Fibroblast of skin of left biceps (primary cell): ENCODE measurements around the gene GALNT2.

Source experiments
- DNase-seq, 2 experiments: peaks; one replicate each; pipeline ENCODE4 v3.0.0-alpha.2; 2013; ENCODE audit warnings: low read depth in 2 of 2

The GALNT2 gene

DNA sequence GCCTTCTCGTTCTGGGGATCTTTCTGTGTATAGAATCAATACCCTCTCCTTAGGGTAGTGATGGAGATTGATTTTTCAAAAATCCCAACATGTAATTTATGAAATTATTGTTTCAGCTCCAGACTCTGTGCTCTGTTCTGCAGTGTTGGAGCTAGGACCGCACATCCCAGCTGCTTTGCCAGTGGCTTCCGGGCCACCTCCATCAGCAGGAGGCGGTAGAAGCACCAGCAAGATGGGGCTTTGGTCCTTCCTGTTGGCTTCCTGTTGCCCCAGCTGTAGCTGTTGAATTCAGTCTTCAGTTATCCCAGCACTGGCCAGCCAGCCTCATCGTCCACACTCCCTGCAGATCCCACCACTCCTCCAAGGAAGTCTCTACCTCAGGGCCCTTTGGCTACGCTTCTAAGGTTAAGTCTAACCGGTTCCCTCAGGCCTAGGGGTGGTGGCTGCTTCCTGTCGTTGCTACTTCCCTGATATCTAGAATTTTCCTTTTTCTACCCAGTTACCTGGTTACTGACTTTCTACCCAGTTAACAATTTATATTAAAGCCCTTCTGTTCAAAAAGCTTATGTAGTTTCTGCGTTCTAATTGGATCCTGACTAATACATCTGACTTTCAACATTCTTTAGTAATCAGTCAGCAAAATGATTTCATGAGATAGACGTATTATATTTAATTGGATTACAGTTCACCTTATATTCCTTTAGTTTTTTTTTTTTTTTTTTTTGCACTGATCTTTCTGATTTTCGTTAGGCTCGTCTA, 24.6 kb downstream of the GALNT2 start:
- DNase-seq: no peak

GRCh38 chr1:230094746-230095145, 27.7 kb downstream of the GALNT2 start:
- no peak for DNase-seq

DNA sequence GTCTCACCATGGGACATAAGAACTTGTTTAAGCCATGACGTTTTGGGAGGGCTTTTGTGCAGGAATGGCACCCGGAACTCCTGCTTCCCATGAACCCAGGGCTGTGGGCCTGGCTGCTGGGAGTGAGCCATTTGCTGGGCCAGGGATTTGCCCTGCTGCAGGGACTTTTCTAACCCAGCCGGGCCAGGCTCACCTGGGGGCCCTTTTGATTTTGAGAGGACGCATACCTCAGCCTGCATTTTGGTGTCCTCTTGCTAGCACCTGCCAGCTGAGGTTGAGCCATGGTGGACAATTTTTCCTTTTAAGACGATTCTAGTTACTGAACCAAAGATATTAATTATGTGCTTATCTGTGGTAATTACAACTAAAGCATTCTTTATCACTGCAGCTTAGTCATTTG, 28.9 kb downstream of the GALNT2 start:
- DNase-seq: no peak

DNA sequence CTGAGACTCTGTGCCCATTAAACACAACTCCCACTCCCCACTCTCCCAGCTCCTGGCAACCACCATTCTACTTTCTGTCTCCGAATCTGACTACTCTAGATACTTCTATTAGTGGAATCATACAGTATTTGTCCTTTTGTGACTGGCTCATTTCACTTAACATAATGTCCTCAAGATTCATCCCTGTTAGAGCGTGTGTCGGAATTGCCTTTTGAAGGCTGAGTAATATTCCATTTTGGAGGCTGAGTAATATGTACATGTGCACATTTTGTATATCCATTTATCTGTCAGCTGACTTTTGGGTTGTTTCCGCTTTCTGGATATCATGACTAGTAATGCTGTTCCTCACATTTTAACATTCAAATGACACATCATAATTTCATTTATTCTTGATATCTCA, 30.3 kb downstream of the GALNT2 start:
- no peak for DNase-seq

DNA sequence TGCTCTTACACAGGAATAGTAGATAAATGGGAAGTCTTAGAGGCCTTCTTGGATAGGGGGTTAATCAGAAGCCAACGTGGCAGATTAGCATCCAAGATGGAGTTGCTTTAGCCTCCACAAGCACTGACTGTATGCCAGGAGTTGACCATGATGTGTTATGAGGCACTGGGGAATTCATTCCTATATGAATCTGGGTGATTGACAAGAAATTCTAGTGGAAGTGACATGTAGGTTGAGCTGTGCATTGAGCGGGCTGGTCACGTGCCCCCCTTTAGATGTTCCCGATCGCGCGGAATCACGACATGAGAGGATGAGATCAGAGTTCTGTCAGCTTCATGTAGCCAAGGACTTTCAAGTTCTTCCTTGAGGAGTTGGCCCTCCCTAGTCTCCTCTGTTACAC, 31.7 kb downstream of the GALNT2 start:
- no peak for DNase-seq

DNA sequence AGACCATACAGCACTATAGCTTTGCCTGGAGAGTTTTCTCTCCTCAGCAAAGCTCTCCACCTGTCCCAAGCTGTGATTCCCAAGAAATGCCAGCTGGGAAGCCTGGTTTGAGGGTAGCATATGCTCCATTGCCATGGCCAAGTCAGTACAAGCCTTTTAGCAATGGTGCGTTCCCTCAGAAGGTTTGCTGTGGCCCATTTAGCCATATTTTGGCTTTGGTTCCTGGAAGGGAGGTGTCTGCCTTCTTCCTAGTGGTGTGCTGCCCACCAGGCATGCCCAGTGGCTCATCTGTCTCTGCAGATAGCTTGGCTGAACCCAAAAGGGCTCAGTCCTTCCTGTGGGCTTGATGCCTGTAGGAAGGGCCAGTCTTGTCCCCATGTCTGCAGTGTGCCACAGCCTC, 32.4 kb downstream of the GALNT2 start:
- DNase-seq: no peak

DNA sequence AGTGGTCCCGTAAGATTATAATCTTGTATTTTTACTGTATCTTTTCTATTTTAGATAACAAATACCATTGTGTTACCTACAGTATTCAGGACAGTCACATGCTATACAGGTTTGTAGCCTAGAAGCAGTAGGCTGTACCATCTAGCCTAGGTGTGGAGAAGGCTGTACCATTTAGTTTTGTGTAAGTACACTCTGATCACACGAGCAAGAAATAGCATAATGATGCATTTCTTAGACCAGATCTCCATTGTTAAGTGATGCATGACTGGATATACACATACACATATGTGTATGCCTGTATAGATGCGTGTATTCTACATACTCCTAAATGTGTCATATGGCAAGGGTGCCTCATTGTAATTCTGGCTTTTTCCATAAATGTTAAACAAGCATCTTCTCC, 33.9 kb downstream of the GALNT2 start:
- no peak for DNase-seq

- no peak for DNase-seq
These were observed 34.5 kb downstream of the GALNT2 start for GRCh38 chr1:230101556-230101955.

DNA sequence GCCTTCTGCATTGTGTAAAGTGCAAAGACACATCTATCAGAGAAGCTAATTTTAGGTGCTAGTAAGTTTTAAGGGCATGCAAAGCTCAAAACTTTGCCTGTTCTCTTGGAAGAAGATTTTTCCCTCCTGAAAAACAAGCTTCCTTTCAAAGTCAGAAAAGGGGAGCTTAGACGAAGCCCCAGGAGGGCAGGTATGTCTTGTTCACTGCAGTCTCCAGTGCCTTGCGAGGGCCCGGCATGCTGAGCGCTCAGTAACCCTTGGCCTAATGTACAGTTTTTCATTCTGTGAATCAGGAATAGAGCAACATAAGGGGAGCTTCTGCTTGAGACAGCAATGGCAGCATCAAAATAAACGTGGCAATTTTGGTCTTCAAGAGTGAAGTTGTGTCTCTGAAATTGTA, 35.0 kb downstream of the GALNT2 start:
- no peak for DNase-seq

GRCh38 chr1:230102472-230102871, 35.4 kb downstream of the GALNT2 start:
- DNase-seq: no peak

GRCh38 chr1:230103306-230104173, 36.5 kb downstream of the GALNT2 start:
- DNase-seq: no peak

GRCh38 chr1:230104395-230105244, 37.6 kb downstream of the GALNT2 start:
- peak; percentile 98 for DNase-seq

DNA sequence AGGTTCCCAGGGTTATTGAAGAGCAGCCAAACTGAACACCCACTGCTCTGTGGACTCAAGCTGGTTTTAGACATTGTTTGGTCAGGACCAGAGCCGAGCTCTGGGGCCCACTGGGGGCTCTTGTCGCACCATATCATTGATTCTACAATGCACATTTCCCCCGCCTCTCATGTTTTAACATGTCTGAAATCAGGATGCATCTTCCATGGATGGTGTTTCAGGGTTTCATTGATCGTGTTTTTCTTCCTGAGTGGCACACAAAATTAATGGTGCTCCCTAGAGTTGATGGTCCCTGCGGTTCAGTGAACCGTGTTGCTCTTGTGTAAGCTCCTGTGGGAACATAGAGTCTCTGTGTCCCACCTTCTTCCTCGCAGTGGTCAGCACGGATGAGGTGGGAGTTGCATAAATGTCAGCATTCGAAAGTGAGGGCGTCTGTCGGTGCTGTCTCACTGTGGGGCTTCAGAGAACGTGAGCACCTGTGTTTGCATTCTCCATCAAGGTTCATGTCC, 38.3 kb downstream of the GALNT2 start:
- DNase-seq: no peak

DNA sequence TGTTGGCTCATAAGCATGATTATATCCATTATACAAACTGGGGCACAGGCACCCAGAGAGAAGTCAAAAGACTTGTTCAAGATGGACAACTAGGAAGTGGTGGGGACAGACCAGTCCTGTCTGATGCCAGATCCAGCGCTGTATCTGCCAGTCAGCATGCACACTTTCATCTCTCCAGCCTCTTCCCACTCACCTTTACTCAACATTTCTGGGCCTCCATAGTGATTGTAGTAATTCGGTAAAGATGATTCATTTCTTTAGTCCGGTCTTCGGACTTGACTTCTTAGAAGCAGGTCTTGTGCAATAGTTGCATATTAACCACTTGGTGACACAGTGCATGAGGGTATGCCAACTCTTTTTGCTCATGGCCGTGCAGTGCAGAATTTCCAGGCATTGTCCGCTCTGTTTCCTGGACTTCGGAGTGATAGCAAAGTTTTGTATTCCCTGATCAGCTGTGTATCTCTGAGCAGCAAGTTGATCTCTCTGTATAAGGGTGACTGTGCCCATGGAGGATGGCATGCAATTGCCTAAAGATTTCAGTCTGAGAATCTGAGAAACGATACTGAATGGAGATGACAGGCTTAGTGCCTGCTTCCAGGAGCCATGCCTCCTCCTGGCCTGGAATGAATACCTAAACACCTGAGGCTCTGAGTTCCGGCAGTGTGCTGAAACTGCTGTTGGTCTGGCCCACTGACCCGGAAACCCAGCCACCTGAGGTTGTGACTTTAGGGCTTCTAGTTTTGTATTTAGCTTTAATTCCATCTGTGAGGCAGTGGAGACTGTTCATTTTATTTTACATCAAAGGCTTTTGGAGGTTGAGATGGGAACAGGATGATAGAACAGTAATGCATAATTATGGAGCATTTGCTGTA, 39.0 kb downstream of the GALNT2 start:
- DNase-seq: no peak

DNA sequence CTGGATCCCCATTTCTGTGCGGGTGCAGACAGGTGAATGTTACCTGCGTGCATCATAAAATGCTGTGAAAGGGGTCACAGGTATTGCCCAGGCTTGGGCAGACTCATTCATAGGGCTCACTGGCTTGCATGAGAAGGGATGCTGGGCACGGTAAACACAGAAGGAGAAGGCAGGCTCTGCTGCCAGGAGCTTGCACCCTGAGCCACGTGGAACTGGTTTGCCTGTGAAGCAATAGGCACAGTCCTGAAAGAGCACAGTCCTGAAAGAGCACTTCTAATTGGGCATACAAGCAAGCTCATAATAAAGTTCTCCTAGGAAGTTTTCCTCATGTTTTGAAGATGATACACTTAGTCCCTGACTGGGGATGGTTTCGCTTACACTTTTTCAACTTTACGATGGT, 40.9 kb downstream of the GALNT2 start:
- DNase-seq: no peak

- no peak for DNase-seq
These were observed 41.5 kb downstream of the GALNT2 start for GRCh38 chr1:230108580-230108979.

- DNase-seq: no peak
These were observed 42.0 kb downstream of the GALNT2 start for GRCh38 chr1:230109066-230109465.

GRCh38 chr1:230109895-230110667, 43.0 kb downstream of the GALNT2 start:
- DNase-seq: no peak

DNA sequence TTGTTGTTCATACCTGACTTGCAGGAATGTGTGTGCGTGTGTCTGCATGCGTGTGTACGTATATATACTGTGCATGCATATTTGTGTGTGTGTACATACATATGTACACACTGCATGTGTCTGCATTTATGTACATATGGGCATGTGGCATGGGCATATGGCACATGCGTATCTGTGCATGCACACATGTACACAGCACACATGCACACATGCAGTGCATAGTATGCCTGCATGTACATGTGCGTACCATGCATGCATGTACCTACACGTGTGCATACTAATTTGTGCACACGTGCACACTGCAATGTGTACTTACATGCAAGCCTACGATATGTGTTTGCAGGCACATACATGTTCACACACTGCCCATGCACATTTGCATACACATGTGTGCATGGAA, 43.9 kb downstream of the GALNT2 start:
- DNase-seq: no peak

GRCh38 chr1:230112131-230112701, 45.2 kb downstream of the GALNT2 start:
- no peak for DNase-seq
